ENCODE results near the gene NRDE2.

Gene NRDE2

GRCh38 chr14:90331497-90332270 lies at the start of gene NRDE2:
TSS of gene NRDE2 (minus strand) at chr14:90331941. CDS start at chr14:90331904, 37 bp downstream.
- peak; percentile 99 to 100 for DNase-seq (ENCODE audit: low read depth in 2 of 2)

- DNase-seq (ENCODE audit: low read depth in 2 of 2) = no peak
These were observed 49.5 kb upstream of the NRDE2 start for GRCh38 chr14:90381011-90381786.

GRCh38 chr14:90379106-90379505 lies 47.4 kb upstream of the NRDE2 start:
- no peak for DNase-seq (ENCODE audit: low read depth in 2 of 2)

GRCh38 chr14:90378249-90378648 lies 46.5 kb upstream of the NRDE2 start:
- DNase-seq (ENCODE audit: low read depth in 2 of 2) = no peak

- DNase-seq (ENCODE audit: low read depth in 2 of 2) = no peak
These were observed 44.2 kb upstream of the NRDE2 start for GRCh38 chr14:90375934-90376333.

GRCh38 chr14:90374813-90375212 lies 43.1 kb upstream of the NRDE2 start:
- DNase-seq (ENCODE audit: low read depth in 2 of 2) = no peak

GRCh38 chr14:90373887-90374286 lies 42.1 kb upstream of the NRDE2 start:
- DNase-seq (ENCODE audit: low read depth in 2 of 2) = no peak

GRCh38 chr14:90368946-90369721 lies 37.4 kb upstream of the NRDE2 start:
- DNase-seq (ENCODE audit: low read depth in 2 of 2) = no peak

GRCh38 chr14:90362558-90362896 lies 30.8 kb upstream of the NRDE2 start:
- no peak for DNase-seq (ENCODE audit: low read depth in 2 of 2)

GRCh38 chr14:90361865-90362557 lies 30.3 kb upstream of the NRDE2 start:
- no peak for DNase-seq (ENCODE audit: low read depth in 2 of 2)

- no peak for DNase-seq (ENCODE audit: low read depth in 2 of 2)
These were observed 26.6 kb upstream of the NRDE2 start for GRCh38 chr14:90358359-90358758.

GRCh38 chr14:90356925-90357324 lies 25.2 kb upstream of the NRDE2 start:
- DNase-seq (ENCODE audit: low read depth in 2 of 2) = no peak

- no peak for DNase-seq (ENCODE audit: low read depth in 2 of 2)
These were observed 24.1 kb upstream of the NRDE2 start for GRCh38 chr14:90355540-90356518.

- DNase-seq (ENCODE audit: low read depth in 2 of 2) = no peak
These were observed 23.0 kb upstream of the NRDE2 start for GRCh38 chr14:90354551-90355298.

GRCh38 chr14:90349739-90350138 lies 18.0 kb upstream of the NRDE2 start:
- DNase-seq (ENCODE audit: low read depth in 2 of 2) = peak in 1 of 2 donors; percentile 6

GRCh38 chr14:90348270-90348669 lies 16.5 kb upstream of the NRDE2 start:
- no peak for DNase-seq (ENCODE audit: low read depth in 2 of 2)

GRCh38 chr14:90345239-90345557 lies 13.5 kb upstream of the NRDE2 start:
- no peak for DNase-seq (ENCODE audit: low read depth in 2 of 2)

GRCh38 chr14:90344331-90345238 lies 12.8 kb upstream of the NRDE2 start:
- no peak for DNase-seq (ENCODE audit: low read depth in 2 of 2)

GRCh38 chr14:90342327-90342726 lies 10.6 kb upstream of the NRDE2 start:
- no peak for DNase-seq (ENCODE audit: low read depth in 2 of 2)
